ENCODE results near the gene SCUBE1. TPM values are rescaled to one million over a fixed set of nuclear protein-coding genes. Genes with fewer than 3 reads are reported as not detected.

SCUBE1 gene
- total RNA-seq, 1 donor from 2014 or later: 2.9 TPM

DNA sequence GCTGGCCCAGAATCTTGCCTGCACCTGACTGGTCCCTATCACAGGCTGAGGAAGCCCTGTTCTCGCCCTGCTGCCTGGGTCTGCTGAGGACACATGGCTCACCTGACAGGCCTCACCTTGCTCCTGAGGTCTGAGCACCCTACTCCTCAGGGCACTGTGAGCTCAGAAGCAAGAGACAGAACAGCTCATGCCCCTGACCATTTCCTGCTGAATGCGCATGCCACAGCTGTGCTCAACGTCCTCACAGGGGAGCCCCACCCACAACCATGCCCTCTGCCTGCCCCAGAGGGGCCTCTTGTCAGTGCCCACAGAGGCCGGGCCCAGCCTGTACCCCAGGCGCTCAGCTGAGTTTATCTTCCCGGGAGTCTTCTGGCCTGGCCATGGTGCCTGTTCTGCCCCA is 194.6 kb downstream of the SCUBE1 start:
- no peak for ATAC-seq

DNA sequence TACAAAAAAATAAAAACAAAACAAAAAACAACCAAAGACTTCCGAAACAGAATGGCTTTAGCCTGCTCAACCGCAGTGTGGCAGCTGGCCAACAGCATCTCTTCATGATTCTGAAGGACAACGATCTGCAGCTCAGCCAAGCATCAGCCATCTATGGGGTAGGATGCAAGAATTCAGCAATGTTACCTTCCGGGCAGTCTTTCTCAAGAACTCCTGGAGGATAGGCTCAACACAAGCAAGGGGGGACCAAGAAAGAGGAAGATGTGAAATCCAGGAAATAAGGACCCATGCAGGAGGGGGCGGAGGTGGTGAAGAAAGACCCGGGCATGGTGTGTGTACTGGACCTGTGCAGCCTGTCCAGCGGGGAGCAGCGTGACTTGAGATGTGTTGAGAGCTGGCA is 195.4 kb downstream of the SCUBE1 start:
- DNase-seq (ENCODE audit: low spot score) (no peak), ATAC-seq (no peak)

More for the DNA sequence above, 194.6 kb downstream of the SCUBE1 start:
- DNase-seq (ENCODE audit: low spot score): no peak

Other genes with a start within 250 kb of the SCUBE1 start
- gene BIK, start 232.6 kb downstream of the SCUBE1 start, total RNA-seq: 0.25 TPM
- gene MCAT, start 200.0 kb downstream of the SCUBE1 start, total RNA-seq: 13.6 TPM
- 32.2 TPM for gene TSPO, start 191.8 kb downstream of the SCUBE1 start, total RNA-seq
- 26.6 TPM for gene TTLL12, start 156.2 kb downstream of the SCUBE1 start, total RNA-seq
- gene MPPED1, start 68.6 kb upstream of the SCUBE1 start, total RNA-seq: 2.6 TPM